Neural cell (in vitro differentiated cells): Measurements from ENCODE around the gene PNMA3. TPM values are rescaled to one million over a fixed set of nuclear protein-coding genes. Genes with fewer than 3 reads are reported as not detected.

Experiments
- H2AFZ ChIP-seq: fragments of 200-600, 300-800 bp; sonication (generic), shearing (Covaris generic); 2 replicates; pipeline ENCODE4 v1.6.0; 2014; ENCODE audit warnings: low read depth, mild to moderate bottlenecking, antibody characterized with exemption, low read length, moderate library complexity
- H3F3A ChIP-seq: fragments of 200-600 bp; shearing (Covaris generic); 2 replicates; pipeline ENCODE4 v1.6.1; 2016; ENCODE audit warnings: mild to moderate bottlenecking, moderate library complexity, mixed read lengths, antibody characterized with exemption, low read length; ENCODE audit not compliant: insufficient read depth, poor library complexity, severe bottlenecking
- H3K27ac ChIP-seq: fragments of 200-600, 300-800 bp; sonication (generic), shearing (Covaris generic); 2 replicates; pipeline ENCODE4 v1.5.1; 2014; ENCODE audit warnings: mild to moderate bottlenecking, low read length, moderate library complexity
- H3K27me3 ChIP-seq: fragments of 300-800, 200-600 bp; sonication (generic), shearing (Covaris generic); 2 replicates; pipeline ENCODE4 v1.6.0; 2014; ENCODE audit warnings: mild to moderate bottlenecking, low read depth, low read length, moderate library complexity; ENCODE audit not compliant: insufficient read depth
- H3K36me3 ChIP-seq: fragments of 300-800, 200-600 bp; sonication (generic), shearing (Covaris generic); 2 replicates; pipeline ENCODE4 v1.5.1; 2014; ENCODE audit warnings: mild to moderate bottlenecking, antibody characterized with exemption, low read length, moderate library complexity; ENCODE audit not compliant: insufficient read depth
- H3K4me2 ChIP-seq: fragments of 300-800, 200-600 bp; sonication (generic), shearing (Covaris generic); 2 replicates; pipeline ENCODE4 v1.6.0; 2014; ENCODE audit warnings: mild to moderate bottlenecking, low read length
- H3K4me3 ChIP-seq: fragments of 300-800, 200-600 bp; sonication (generic), shearing (Covaris generic); 2 replicates; pipeline ENCODE4 v1.5.1; 2014; ENCODE audit warnings: mild to moderate bottlenecking, low read length, moderate library complexity
- H3K79me2 ChIP-seq: fragments of 200-600 bp; shearing (Covaris generic); replicated peaks from 2 replicates; pipeline ENCODE4 v1.6.0; 2014; ENCODE audit warnings: mild to moderate bottlenecking, low read length, moderate library complexity; ENCODE audit not compliant: insufficient read depth
- H3K9ac ChIP-seq: fragments of 300-800, 200-600 bp; sonication (generic), shearing (Covaris generic); 2 replicates; pipeline ENCODE4 v1.6.1; 2016; ENCODE audit warnings: mild to moderate bottlenecking, low read length, mixed read lengths
- H3K9me2 ChIP-seq: fragments of 200-600 bp; shearing (Covaris generic); 2 replicates; pipeline ENCODE4 v1.6.1; 2016; ENCODE audit warnings: mild to moderate bottlenecking, low read length, mixed read lengths; ENCODE audit not compliant: insufficient read depth
- H3K9me3 ChIP-seq: fragments of 200-600, 300-800 bp; sonication (generic), shearing (Covaris generic); 2 replicates; pipeline ENCODE4 v1.6.1; 2016; ENCODE audit warnings: mild to moderate bottlenecking, mixed run types, low read length, moderate library complexity, mixed read lengths
- H4K20me1 ChIP-seq: fragments of 200-600 bp; shearing (Covaris generic); 2 replicates; pipeline ENCODE4 v1.6.1; 2016; ENCODE audit warnings: mild to moderate bottlenecking, mixed run types; ENCODE audit not compliant: insufficient read depth
- CTCF ChIP-seq: fragments of 450-650 bp; IDR thresholded peaks from 2 replicates; pipeline ENCODE4 v1.5.1; 2014; ENCODE audit warnings: antibody characterized with exemption, mild to moderate bottlenecking, moderate library complexity; ENCODE audit not compliant: poor library complexity, severe bottlenecking
- EP300 ChIP-seq: fragments of 450-650 bp; conservative IDR thresholded peaks from 2 replicates; pipeline ENCODE4 v1.6.1; 2014; ENCODE audit warnings: antibody characterized with exemption, mild to moderate bottlenecking, moderate library complexity; ENCODE audit not compliant: poor library complexity, severe bottlenecking
- EZH2 ChIP-seq: fragments of 200-600, 300-800 bp; shearing (Covaris generic), sonication (generic); IDR thresholded peaks from 2 replicates; pipeline ENCODE4 v1.6.1; 2014; ENCODE audit warnings: antibody characterized with exemption, low read length, borderline replicate concordance, mild to moderate bottlenecking; ENCODE audit not compliant: insufficient read depth, poor library complexity, severe bottlenecking
- MXI1 ChIP-seq: fragments of 450-650 bp; conservative IDR thresholded peaks from 2 replicates; pipeline ENCODE4 v1.6.1; 2014; ENCODE audit warnings: antibody characterized with exemption, mild to moderate bottlenecking; ENCODE audit not compliant: poor library complexity, severe bottlenecking
- POLR2AphosphoS5 ChIP-seq: IDR thresholded peaks from 2 replicates; pipeline ENCODE4 v1.6.1; 2012
- RAD21 ChIP-seq: fragments of 450-650 bp; conservative IDR thresholded peaks from 2 replicates; pipeline ENCODE4 v1.6.1; 2014; ENCODE audit warnings: antibody characterized with exemption, mild to moderate bottlenecking, moderate library complexity
- REST ChIP-seq: IDR thresholded peaks from 2 replicates; pipeline ENCODE4 v1.6.1; 2012; ENCODE audit warnings: borderline replicate concordance
- SMC3 ChIP-seq: fragments of 450-650 bp; conservative IDR thresholded peaks from 2 replicates; pipeline ENCODE4 v1.6.1; 2014; ENCODE audit warnings: antibody characterized with exemption, mild to moderate bottlenecking, moderate library complexity; ENCODE audit not compliant: poor library complexity
- TAF1 ChIP-seq: IDR thresholded peaks from 2 replicates; pipeline ENCODE4 v1.6.1; 2012; ENCODE audit warnings: low read depth
- polyA plus RNA-seq: library from polyadenylated mRNA; depleted of rRNA; stranded (reverse); fragments of >200 nt; gene quantifications from 2 replicates; pipeline ENCODE4 v1.2.3, GENCODE V29; 2014

PNMA3 gene
- polyA plus RNA-seq, 1 donor from 2014 or later: 3.2 TPM

- no peak overlapping the region for H3K4me2 ChIP-seq
- no peaks in the 10 kb centered on the region for H3K9me3 ChIP-seq
- TF ChIP-seq CTCF (no peak), EZH2 (no peak), MXI1 (no peak), POLR2AphosphoS5 (no peak), RAD21 (no peak), EP300 (no peak), TAF1 (no peak), REST (no peak), SMC3 (no peak)
These were observed 25.5 kb upstream of the PNMA3 start for GRCh38 chrX:153030801-153031200.

GRCh38 chrX:153032397-153033118 lies 23.7 kb upstream of the PNMA3 start:
- H2AFZ ChIP-seq: no peak overlapping the region
- no peaks in the 10 kb centered on the region for H3K79me2 ChIP-seq
- H4K20me1 ChIP-seq: no peaks in the 10 kb centered on the region
- H3K4me2 ChIP-seq: no peak overlapping the region
- H3K9me3 ChIP-seq: no peaks in the 10 kb centered on the region
- peak overlapping the region; percentile 37 for H3K4me3 ChIP-seq
- no peaks in the 10 kb centered on the region for H3K27me3 ChIP-seq
- H3K36me3 ChIP-seq: no peaks in the 10 kb centered on the region
- no peak for TF ChIP-seq EZH2
- TF ChIP-seq EP300: no peak
- TF ChIP-seq SMC3: peak; percentile 89
- peak; percentile 87 for TF ChIP-seq CTCF
- peak; percentile 88 for TF ChIP-seq RAD21
- no peak overlapping the region for H3K9ac ChIP-seq
- no peaks in the 10 kb centered on the region for H3K9me2 ChIP-seq
- H3F3A ChIP-seq: no peaks in the 10 kb centered on the region
- no peak overlapping the region for H3K27ac ChIP-seq

More at GRCh38 chrX:153030801-153031200, 25.5 kb upstream of the PNMA3 start:
- H4K20me1 ChIP-seq: no peaks in the 10 kb centered on the region
- H3K79me2 ChIP-seq: no peaks in the 10 kb centered on the region
- no peak overlapping the region for H3K9ac ChIP-seq
- H3F3A ChIP-seq: no peaks in the 10 kb centered on the region
- no peak overlapping the region for H3K27ac ChIP-seq
- H3K36me3 ChIP-seq: no peaks in the 10 kb centered on the region
- no peaks in the 10 kb centered on the region for H3K27me3 ChIP-seq
- H3K9me2 ChIP-seq: no peaks in the 10 kb centered on the region
- H2AFZ ChIP-seq: no peak overlapping the region
- H3K4me3 ChIP-seq: no peak overlapping the region
